Stimulated activated CD8-positive, alpha-beta memory T cell treated with anti-CD3 and anti-CD28 coated beads, Interleukin-2, amount 100 ng/mL, for 1 hour (primary cell): Measurements from ENCODE around the gene UBE2D1.

ENCODE experiments used
- DNase-seq, 2 donors: peaks; one replicate each; pipeline ENCODE4 v3.0.0-alpha.2; 2020; ENCODE audit warnings: low read depth in 2 of 2

The UBE2D1 gene

GRCh38 chr10:58334817-58335305 is at the start of gene UBE2D1:
Gene UBE2D1, plus strand, starts transcription at chr10:58335006. Its CDS starts 196 bp downstream, at chr10:58335202.
- DNase-seq: peak; percentile 56 to 70

- DNase-seq: no peak
These were observed 43.1 kb upstream of the UBE2D1 start for GRCh38 chr10:58291538-58292174.

GRCh38 chr10:58293989-58294388 is 40.8 kb upstream of the UBE2D1 start:
- no peak for DNase-seq

DNA sequence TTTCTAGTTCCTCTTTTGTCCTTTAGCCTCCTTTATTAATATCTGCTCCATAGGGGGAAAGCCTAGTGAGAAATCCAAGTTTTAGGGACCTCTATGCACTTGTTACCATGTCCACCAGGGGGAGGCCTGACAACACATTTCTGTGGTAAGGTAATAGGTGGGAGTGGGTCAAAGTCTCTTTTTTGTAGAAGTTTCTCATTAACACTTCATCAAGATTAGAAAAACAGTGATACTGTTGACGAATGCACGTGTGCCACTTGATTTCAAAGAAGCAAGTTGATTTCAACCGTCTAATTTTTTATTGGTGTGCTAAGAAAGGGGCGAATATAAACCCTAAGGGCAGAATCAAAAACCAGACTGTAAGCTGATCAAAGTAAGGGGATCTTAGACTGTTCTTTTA is 35.2 kb upstream of the UBE2D1 start:
- peak in 1 of 2 donors; percentile 25 for DNase-seq

DNA sequence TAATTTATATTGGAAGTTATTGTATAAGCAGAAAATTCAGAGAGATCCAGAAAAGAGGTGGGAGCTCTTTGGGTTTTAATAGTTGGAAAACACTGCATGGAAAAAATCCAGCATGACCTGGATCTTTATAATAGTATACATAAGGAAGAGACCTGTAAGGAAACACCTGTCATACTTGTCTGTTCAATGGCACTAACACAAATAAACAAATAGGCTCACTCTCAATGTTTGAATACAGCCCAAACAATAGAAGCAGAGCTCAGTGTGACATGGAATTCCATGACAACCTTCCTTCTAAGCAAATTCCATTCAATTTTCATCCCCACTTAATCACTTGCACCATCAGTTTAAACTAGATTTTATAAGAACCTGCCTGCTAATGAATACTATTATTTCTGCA is 34.1 kb upstream of the UBE2D1 start:
- DNase-seq: no peak

GRCh38 chr10:58302254-58302653 is 32.6 kb upstream of the UBE2D1 start:
- DNase-seq: no peak

GRCh38 chr10:58304099-58304633 is 30.6 kb upstream of the UBE2D1 start:
- DNase-seq: no peak

GRCh38 chr10:58305821-58306220 is 29.0 kb upstream of the UBE2D1 start:
- DNase-seq: no peak

GRCh38 chr10:58307676-58308075 is 27.1 kb upstream of the UBE2D1 start:
- DNase-seq: no peak

- DNase-seq: no peak
These were observed 23.8 kb upstream of the UBE2D1 start for GRCh38 chr10:58311026-58311425.

GRCh38 chr10:58316874-58317273 is 17.9 kb upstream of the UBE2D1 start:
- DNase-seq: no peak

GRCh38 chr10:58318346-58318745 is 16.5 kb upstream of the UBE2D1 start:
- no peak for DNase-seq

- DNase-seq: no peak
These were observed 15.2 kb upstream of the UBE2D1 start for GRCh38 chr10:58319599-58319998.

- no peak for DNase-seq
These were observed 14.3 kb upstream of the UBE2D1 start for GRCh38 chr10:58320351-58321049.

GRCh38 chr10:58322072-58322834 is 12.6 kb upstream of the UBE2D1 start:
- no peak for DNase-seq

GRCh38 chr10:58322835-58323209 is 12.0 kb upstream of the UBE2D1 start:
- no peak for DNase-seq

GRCh38 chr10:58326967-58327381 is 7.8 kb upstream of the UBE2D1 start:
- no peak for DNase-seq

DNA sequence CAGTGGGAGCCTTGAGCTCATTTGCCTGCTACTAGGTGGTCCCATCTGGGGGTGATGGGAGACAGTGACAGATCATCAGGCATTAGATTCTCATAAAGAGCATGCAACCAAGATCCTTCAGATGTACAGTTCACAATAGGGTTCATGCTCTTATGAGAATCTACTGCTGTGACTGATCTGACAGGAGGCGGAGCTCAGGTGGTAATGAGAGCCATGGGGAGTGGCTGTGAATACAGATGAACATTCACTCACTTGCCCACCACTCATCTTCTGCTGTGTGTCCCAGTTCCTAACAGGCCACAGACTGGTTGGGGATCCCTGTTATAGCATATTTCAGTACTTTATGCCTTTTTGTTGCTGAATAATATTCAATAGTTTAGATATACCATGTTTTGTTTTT is 6.6 kb upstream of the UBE2D1 start:
- no peak for DNase-seq

GRCh38 chr10:58330431-58330830 is 4.4 kb upstream of the UBE2D1 start:
- DNase-seq: no peak

GRCh38 chr10:58331646-58332045 is 3.2 kb upstream of the UBE2D1 start:
- DNase-seq: no peak

DNA sequence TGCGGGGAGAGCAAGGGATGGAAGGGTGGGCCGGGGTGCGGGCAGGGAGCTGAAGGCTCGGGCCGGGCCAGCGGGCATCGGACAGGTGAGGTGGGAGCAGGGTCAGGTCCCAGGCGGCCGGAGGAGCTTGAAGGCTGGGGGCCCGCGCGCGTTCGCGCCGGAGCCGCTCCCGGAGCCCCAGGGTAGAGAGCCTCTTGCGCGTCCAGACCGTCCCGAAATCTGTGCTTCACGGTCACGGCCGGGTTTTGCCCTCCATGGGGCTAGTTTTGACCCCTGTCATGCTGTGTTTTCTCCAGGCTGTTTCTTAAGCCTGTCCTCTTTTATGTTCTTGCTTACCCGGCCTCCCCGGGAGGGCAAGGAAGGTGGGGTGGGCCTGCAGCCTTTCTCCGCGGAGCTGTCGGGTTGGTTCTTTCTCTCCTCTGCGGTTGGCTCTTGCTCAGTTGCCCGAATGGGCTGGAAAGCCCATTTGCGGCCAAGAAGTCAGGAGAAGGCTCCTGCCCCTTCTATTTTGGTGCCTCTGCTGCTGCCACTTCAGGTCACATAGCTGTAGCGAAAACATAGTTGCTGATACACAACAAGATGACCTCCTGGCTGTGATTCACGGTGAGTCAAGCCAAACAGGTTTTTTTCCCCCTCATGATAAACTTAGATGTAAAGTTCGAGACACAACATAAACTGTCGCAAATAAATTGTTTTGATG is 650 bp downstream of the UBE2D1 start:
- DNase-seq: no peak

DNA sequence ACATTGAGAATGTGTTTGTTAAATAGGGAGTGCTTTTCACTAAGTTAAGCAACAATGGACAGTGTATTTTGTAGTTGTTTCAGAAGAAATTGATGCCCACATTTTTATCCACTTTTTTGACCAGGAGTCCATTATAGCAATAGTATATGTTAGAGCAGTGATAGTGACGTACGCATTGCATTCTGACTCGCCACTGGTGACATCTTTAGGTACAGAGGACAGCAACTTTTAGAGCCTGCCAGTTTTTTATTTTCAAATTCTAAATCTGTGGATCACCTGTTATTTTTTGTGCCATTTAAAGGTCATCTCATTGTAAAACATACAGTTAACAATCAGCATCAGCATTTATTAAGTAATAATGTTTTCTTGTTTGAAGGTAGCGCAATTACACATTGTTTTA is 1.4 kb downstream of the UBE2D1 start:
- DNase-seq: no peak
